ENCODE data around the gene IQSEC1.

Gene IQSEC1

GRCh38 chr3:12896063-12896985 lies 176.9 kb downstream of the IQSEC1 start:
- TF ChIP-seq SPI1 (IDR thresholded peaks at IDR 0.05; ENCODE audit: low read depth, low read length), result no peak
- TF ChIP-seq POU2F2 (IDR thresholded peaks at IDR 0.05; ENCODE audit: low read depth, low read length), result 0 out of 2 replicates have a peak, but pooled peaks have one; percentile 10
- TF ChIP-seq POLR2A (IDR thresholded peaks at IDR 0.05; ENCODE audit: low read depth, low read length), result no peak
- TF ChIP-seq POLR2AphosphoS5 (IDR thresholded peaks at IDR 0.05; ENCODE audit: low read depth, low read length), result 0 out of 2 replicates have a peak, but pooled peaks have one; percentile 43
- no peak for TF ChIP-seq PAX5 (IDR thresholded peaks at IDR 0.05; ENCODE audit: insufficient read depth, low read length, severe bottlenecking)
- TF ChIP-seq TAF1 (IDR thresholded peaks at IDR 0.05; ENCODE audit: low read depth, low read length), result no peak
- FAIRE-seq, result no peak
- no peak for DNase-seq (ENCODE audit: insufficient read length, low spot score)

GRCh38 chr3:12895391-12896062 lies 177.7 kb downstream of the IQSEC1 start:
- DNase-seq (ENCODE audit: insufficient read length, low spot score) (no peak), FAIRE-seq (no peak)
- TF ChIP-seq POLR2AphosphoS5 (IDR thresholded peaks at IDR 0.05; ENCODE audit: low read depth, low read length), result peak; percentile 54
- TF ChIP-seq POU2F2 (IDR thresholded peaks at IDR 0.05; ENCODE audit: low read depth, low read length), result no peak
- no peak for TF ChIP-seq TAF1 (IDR thresholded peaks at IDR 0.05; ENCODE audit: low read depth, low read length)
- peak; percentile 37; the same call in 1 of the 2 replicates for TF ChIP-seq POLR2A (IDR thresholded peaks at IDR 0.05; ENCODE audit: low read depth, low read length)
- no peak for TF ChIP-seq SPI1 (IDR thresholded peaks at IDR 0.05; ENCODE audit: low read depth, low read length)
- no peak for TF ChIP-seq PAX5 (IDR thresholded peaks at IDR 0.05; ENCODE audit: insufficient read depth, low read length, severe bottlenecking)

GRCh38 chr3:12894629-12895028 lies 178.6 kb downstream of the IQSEC1 start:
- FAIRE-seq (no peak), DNase-seq (ENCODE audit: insufficient read length, low spot score) (no peak)
- TF ChIP-seq TAF1 (IDR thresholded peaks at IDR 0.05; ENCODE audit: low read depth, low read length), result no peak
- no peak for TF ChIP-seq POLR2AphosphoS5 (IDR thresholded peaks at IDR 0.05; ENCODE audit: low read depth, low read length)
- no peak for TF ChIP-seq SPI1 (IDR thresholded peaks at IDR 0.05; ENCODE audit: low read depth, low read length)
- no peak for TF ChIP-seq PAX5 (IDR thresholded peaks at IDR 0.05; ENCODE audit: insufficient read depth, low read length, severe bottlenecking)
- no peak for TF ChIP-seq POU2F2 (IDR thresholded peaks at IDR 0.05; ENCODE audit: low read depth, low read length)
- TF ChIP-seq POLR2A (IDR thresholded peaks at IDR 0.05; ENCODE audit: low read depth, low read length), result no peak

- FAIRE-seq (no peak), DNase-seq (ENCODE audit: insufficient read length, low spot score) (no peak)
- TF ChIP-seq POLR2A (IDR thresholded peaks at IDR 0.05; ENCODE audit: low read depth, low read length) (no peak), SPI1 (IDR thresholded peaks at IDR 0.05; ENCODE audit: low read depth, low read length) (no peak)
Observed at GRCh38 chr3:12893852-12894251, 179.4 kb downstream of the IQSEC1 start.

- no peak for FAIRE-seq
- no peak for TF ChIP-seq POU2F2 (IDR thresholded peaks at IDR 0.05; ENCODE audit: low read depth, low read length)
- TF ChIP-seq TAF1 (IDR thresholded peaks at IDR 0.05; ENCODE audit: low read depth, low read length), result no peak
- no peak for TF ChIP-seq POLR2AphosphoS5 (IDR thresholded peaks at IDR 0.05; ENCODE audit: low read depth, low read length)
- TF ChIP-seq SPI1 (IDR thresholded peaks at IDR 0.05; ENCODE audit: low read depth, low read length), result no peak
- no peak for TF ChIP-seq POLR2A (IDR thresholded peaks at IDR 0.05; ENCODE audit: low read depth, low read length)
- TF ChIP-seq PAX5 (IDR thresholded peaks at IDR 0.05; ENCODE audit: insufficient read depth, low read length, severe bottlenecking), result no peak
- DNase-seq (ENCODE audit: insufficient read length, low spot score), result no peak
Observed at GRCh38 chr3:12893247-12893646, 180.0 kb downstream of the IQSEC1 start.

GRCh38 chr3:12892840-12893189 lies 180.4 kb downstream of the IQSEC1 start:
- DNase-seq (ENCODE audit: insufficient read length, low spot score), result no peak
- FAIRE-seq, result no peak
- TF ChIP-seq PAX5 (IDR thresholded peaks at IDR 0.05; ENCODE audit: insufficient read depth, low read length, severe bottlenecking) (no peak), SPI1 (IDR thresholded peaks at IDR 0.05; ENCODE audit: low read depth, low read length) (no peak), TAF1 (IDR thresholded peaks at IDR 0.05; ENCODE audit: low read depth, low read length) (no peak), POLR2AphosphoS5 (IDR thresholded peaks at IDR 0.05; ENCODE audit: low read depth, low read length) (no peak), POLR2A (IDR thresholded peaks at IDR 0.05; ENCODE audit: low read depth, low read length) (no peak), POU2F2 (IDR thresholded peaks at IDR 0.05; ENCODE audit: low read depth, low read length) (no peak)

- DNase-seq (ENCODE audit: insufficient read length, low spot score), result no peak
- FAIRE-seq, result peak; percentile 64
Observed at GRCh38 chr3:12891985-12892839, 181.0 kb downstream of the IQSEC1 start.

GRCh38 chr3:12891391-12891984 lies 181.7 kb downstream of the IQSEC1 start:
- no peak for FAIRE-seq
- TF ChIP-seq TAF1 (IDR thresholded peaks at IDR 0.05; ENCODE audit: low read depth, low read length), result no peak
- no peak for TF ChIP-seq SPI1 (IDR thresholded peaks at IDR 0.05; ENCODE audit: low read depth, low read length)
- TF ChIP-seq POU2F2 (IDR thresholded peaks at IDR 0.05; ENCODE audit: low read depth, low read length), result no peak
- no peak for TF ChIP-seq POLR2A (IDR thresholded peaks at IDR 0.05; ENCODE audit: low read depth, low read length)
- TF ChIP-seq PAX5 (IDR thresholded peaks at IDR 0.05; ENCODE audit: insufficient read depth, low read length, severe bottlenecking), result no peak
- no peak for TF ChIP-seq POLR2AphosphoS5 (IDR thresholded peaks at IDR 0.05; ENCODE audit: low read depth, low read length)
- no peak for DNase-seq (ENCODE audit: insufficient read length, low spot score)

More at GRCh38 chr3:12891985-12892839, 181.0 kb downstream of the IQSEC1 start:
- TF ChIP-seq POLR2AphosphoS5 (IDR thresholded peaks at IDR 0.05; ENCODE audit: low read depth, low read length), result no peak
- TF ChIP-seq POLR2A (IDR thresholded peaks at IDR 0.05; ENCODE audit: low read depth, low read length), result no peak
- no peak for TF ChIP-seq SPI1 (IDR thresholded peaks at IDR 0.05; ENCODE audit: low read depth, low read length)
- TF ChIP-seq POU2F2 (IDR thresholded peaks at IDR 0.05; ENCODE audit: low read depth, low read length), result no peak
- TF ChIP-seq PAX5 (IDR thresholded peaks at IDR 0.05; ENCODE audit: insufficient read depth, low read length, severe bottlenecking), result no peak
- TF ChIP-seq TAF1 (IDR thresholded peaks at IDR 0.05; ENCODE audit: low read depth, low read length), result no peak
